GM21360 (cell line): Measurements from ENCODE around the gene MGME1.
A peak's percentile ranks its signal among the peaks of the same experiment; 100 is the strongest.
"Not testable (repeated sequence)": the region's sequence is repeated elsewhere in the genome, so short reads cannot be mapped to it uniquely, and the experiment has no call there.

Experiments used
- ATAC-seq: cut with Tn5 transposase; IDR thresholded peaks from one replicate; pipeline ENCODE4 v1.9.1; 2021; ENCODE audit warnings: mild to moderate bottlenecking, moderate library complexity; ENCODE audit not compliant: unreplicated experiment

MGME1 gene

DNA sequence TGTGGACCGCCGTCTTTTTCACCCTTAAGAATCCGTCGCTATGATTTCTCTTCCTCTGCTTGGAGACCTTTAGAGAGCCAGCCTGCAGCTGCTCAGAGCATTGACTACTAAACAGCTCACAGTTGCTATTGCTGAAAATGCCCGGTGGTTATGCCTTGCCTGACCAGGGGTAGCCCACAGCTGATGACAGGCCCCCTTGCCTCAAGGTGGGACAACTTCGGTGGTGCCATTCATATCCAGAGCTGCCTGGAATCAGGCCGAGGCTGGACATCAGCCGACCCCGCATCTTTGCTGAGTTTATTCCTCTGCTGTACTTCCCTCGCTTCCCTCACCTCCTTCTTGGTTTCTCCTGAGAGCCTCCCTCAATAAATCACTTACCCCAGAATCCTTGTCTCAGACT is 49.3 kb downstream of the MGME1 start:
- no peak for ATAC-seq

DNA sequence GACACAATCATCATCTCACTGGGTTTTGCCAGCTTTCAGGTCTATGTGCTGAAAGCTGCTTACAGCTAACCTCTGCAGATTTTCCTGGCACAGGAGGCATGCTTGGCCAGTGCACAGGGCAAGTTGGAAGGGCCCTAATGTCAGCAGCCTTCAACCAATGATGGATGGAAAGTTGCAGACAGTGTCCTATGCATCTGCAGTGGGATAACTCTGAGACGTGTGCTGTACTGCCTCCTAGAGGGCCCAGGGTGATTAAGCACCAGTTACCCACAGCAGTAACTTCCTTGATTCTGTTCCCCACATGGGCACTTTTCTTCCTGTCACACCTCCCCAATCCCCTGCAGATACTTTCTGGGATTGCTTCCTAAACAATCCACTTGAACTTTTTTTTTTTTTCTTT is 50.2 kb downstream of the MGME1 start:
- peak; percentile 72 for ATAC-seq

DNA sequence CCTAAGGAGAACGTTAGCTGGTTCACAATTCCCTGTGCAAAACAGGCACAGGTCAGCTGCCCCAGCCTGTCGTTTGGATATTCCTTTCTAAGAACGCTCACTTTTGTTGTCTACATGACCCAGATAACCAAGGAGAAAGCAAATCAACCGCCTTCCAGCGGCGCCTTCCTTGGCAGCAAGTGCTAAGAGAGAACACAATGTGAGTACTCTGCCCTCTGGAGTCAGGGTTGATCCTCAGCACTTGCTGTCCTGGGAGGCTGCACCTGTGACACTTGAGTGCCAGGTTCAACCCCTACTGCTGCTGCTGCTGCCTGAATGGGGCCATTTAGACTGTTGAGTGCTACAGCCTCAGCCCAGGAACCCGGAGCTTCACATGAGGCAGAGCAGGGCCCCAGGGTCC is 52.1 kb downstream of the MGME1 start:
- ATAC-seq, result no peak

DNA sequence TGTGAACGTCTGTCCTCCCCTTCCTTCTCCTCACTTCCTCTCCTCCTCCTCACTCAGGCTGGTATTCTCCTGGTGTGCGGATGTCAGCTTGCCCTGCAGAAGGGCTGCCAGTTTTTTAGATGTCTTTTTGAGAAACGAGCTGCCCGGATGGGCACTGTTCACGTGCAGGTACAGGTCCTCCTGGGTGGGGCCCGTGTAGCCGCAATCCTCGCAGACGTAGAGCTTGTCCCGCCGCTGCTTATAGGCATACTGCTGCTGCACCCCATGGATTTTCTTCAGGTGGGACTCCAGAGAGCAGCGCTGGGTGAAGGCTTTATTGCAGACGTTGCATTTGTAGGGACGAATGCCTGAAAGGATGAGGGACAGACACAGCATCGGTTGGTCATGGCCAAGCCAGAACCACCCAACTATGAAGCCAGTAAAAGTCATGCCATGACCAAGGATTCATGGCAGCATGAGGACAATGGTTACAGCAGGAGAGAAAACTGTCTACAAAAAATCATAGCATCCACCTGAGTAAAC is 55.8 kb downstream of the MGME1 start:
- no peak for ATAC-seq

DNA sequence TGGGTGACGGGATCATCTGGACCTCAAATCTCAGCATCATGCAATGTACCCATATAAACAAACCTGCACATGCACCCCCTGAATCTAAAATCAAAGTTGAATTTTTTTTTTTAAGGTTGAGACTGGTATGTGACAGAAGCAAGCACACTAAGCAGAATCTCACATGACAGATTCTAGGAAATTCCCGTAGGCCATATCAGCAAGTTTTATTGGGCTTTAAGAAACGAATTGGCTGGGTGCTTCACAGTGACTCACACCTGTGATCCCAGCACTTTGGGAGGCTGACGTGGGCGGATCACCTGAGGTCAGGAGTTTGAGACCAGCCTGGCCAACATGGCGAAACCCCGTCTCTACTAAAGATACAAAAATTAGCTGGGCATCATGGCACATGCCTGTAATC is 58.2 kb downstream of the MGME1 start:
- not testable (repeated sequence) for ATAC-seq

DNA sequence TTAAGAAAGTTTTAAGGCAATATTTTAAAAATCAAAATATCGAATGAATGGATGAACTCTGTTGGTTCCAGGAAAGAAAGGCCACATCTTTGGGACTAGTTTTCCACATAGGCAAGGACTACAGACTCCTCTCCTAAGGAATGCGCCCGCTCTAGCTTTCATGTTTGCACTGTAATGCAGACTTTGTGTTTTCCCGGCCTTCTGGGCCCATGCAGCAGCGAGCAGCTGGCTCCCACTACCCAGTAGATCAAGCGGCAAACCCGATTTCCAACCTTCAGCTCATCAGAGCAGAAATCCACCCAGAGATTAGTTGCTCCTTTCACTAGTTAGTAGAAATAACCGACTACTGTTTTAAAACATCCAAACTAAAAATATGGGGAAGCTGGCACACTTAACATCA is 61.2 kb downstream of the MGME1 start:
- no peak for ATAC-seq

DNA sequence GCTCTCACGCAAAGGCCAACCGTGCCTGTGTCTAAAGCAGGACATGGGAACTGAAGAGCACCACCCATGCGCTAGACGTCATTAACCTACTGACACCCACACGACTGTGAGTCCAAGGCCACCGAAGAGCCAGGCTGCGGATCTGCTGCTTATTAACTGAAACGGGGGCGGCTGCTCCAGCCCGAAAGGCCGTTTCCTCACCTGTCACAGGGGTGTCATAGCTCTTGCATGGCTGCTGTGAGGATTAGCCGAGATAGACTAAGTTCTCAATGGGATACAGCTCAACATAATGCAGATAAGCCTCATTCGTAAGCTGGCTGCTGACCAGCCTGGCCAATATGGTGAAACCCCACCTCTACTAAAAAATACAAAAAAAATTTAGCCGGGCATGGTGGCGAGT is 62.2 kb downstream of the MGME1 start:
- no peak for ATAC-seq

DNA sequence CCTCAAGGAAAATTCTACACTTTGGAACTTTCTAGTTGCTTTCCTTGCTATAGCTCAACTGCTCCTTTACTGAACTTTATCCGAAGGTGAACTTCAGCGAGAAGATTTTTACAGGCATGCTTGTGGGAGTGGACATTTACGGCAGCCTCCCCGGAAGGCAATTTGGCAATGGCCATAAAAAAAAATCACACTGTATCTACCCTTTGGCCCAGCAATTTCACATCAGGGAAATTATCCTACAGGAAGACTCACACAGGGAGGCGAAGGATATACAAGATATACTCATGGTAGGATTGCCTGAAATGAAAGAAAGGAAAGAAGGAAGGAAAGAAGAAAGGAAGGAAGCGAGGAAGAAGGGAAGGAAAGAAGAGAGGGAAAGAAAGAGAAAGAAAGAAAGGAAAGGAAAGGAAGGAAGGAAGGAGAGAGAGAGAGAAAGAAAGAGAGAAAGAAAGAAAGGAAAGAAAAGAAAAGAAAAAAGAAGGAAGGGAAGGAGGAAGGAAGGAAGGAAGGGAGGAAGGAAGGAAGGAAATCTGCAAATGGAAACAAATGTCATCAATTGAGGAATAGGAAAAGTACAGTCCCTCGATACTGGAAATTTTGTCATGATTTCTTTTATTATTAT is 63.2 kb downstream of the MGME1 start:
- no peak for ATAC-seq

DNA sequence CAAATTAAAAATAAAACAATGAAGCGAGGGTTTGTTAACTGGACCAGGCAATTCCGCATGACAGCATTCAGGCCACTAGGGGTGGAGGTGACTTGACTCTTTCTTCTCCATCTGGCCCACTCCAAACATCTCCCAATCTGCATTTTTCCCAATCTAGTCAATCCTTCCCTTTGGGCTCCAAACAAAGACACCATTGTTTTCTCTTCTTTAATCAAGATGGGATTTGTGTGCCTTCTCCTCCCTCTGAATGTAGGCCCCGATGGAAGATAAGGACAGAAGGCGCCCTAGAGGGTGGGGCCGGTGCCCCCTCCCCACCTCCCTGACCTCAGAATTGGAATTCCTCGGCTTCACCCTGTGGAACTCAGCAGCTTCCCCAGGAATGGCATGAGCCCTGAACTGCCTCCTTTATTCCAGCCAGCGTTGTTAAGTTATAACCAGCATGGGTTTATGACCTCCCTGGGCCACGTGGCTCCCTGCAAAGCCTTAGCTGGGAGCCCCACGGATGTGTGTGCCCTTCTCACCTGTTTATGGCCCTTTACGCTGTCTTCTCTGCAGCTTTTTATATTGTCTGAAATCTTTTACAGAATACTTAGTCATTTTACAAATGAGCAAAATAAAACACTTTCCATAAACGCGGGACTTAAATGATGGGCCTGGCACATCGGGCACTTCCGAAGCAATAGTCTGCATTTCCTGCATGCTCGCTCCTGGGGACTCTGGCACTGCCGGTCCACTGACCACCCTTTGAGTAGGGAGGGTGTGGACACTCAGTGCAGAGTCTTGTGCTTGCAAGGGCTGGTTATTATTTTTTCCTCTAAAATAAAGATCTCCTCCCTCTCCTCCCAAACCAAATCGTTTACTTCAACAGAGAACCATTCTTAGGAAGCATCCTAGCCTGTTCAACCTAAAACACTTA is 64.4 kb downstream of the MGME1 start:
- ATAC-seq, result no peak

DNA sequence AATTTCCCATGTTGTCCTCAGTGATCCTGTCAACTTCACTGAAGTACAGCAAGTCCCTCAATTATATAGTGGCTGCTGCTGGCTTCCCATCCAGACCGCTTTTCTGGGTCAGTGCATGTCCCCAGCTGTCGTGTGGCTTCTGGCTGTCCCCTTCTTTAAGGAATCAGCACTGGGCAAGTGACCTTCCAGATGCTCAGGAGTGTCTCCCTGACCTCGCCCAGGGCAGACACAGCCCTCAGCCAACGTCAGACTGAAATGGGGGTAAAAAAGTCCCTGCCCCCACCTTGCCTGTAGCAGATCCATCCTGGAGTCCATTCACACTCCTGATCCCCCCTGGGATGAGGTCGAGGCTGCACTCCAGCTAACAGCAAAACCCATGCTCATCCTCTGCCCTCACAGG is 65.2 kb downstream of the MGME1 start:
- ATAC-seq, result no peak

DNA sequence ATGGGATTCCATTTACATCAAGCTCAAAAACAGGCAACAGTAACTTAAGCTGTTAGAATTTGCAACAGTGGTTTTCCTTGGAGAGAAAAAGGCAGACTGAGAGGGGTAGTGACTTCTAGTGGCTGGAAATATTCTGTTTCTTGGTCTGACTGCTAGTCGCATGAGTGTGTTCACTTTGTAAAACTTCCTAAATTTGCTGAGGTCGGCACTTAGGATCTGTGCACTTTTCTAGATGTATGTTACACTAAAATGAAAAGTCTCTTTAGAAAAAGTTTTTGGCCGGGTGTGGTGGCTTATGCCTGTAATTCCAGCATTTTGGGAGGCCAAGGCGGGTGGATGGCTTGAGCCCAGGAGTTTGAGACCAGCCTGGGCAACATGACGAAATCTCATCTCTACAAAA is 70.2 kb downstream of the MGME1 start:
- no peak for ATAC-seq
